Transverse colon (tissue), 4 donors: Measurements from ENCODE around the gene MRPL11. TPM values are rescaled to one million over a fixed set of nuclear protein-coding genes. Genes with fewer than 3 reads are reported as not detected.

Experiments used
- DNase-seq: peaks from one replicate; pipeline ENCODE4 v3.0.0-alpha.2; 2019
- H3K27ac ChIP-seq, 4 donors: fragments of 200-600 bp; sonication (generic); 2 replicates each; pipeline ENCODE4 v1.5.1; 2016 to 2018; ENCODE audit warnings: inconsistent platforms in 4 of 4
- H3K27me3 ChIP-seq: fragments of 200-600 bp; sonication (generic); 2 replicates; pipeline ENCODE4 v1.5.1; 2017; ENCODE audit warnings: inconsistent platforms
- H3K36me3 ChIP-seq, 4 donors: fragments of 200-600 bp; sonication (generic); 2 replicates each; pipeline ENCODE4 v1.5.1; 2017 to 2019; ENCODE audit warnings: inconsistent platforms in 4 of 4
- H3K4me1 ChIP-seq, 4 donors: fragments of 200-600 bp; sonication (generic); 2 replicates each; pipeline ENCODE4 v1.5.1; 2017 to 2020; ENCODE audit warnings: inconsistent platforms in 4 of 4
- H3K4me3 ChIP-seq, 4 donors: fragments of 200-600 bp; sonication (generic); 1 replicate in 1 of 4; 2 replicates in 3 of 4; pipeline versions ENCODE4 v1.5.1 to v1.6.1; 2017 to 2019; ENCODE audit warnings: inconsistent platforms in 4 of 4
- H3K9me3 ChIP-seq, 2 donors: fragments of 200-600 bp; sonication (generic); 2 replicates each; pipeline ENCODE4 v1.5.1; 2017 to 2019; ENCODE audit warnings: inconsistent platforms in 2 of 2
- EP300 ChIP-seq: sonication (generic); formaldehyde crosslinking; IDR thresholded peaks from one replicate; pipeline ENCODE4 v1.6.1; 2017; ENCODE audit warnings: antibody characterized with exemption, low read depth
- POLR2A ChIP-seq: fragments of 450-650 bp; IDR thresholded peaks from one replicate; pipeline ENCODE4 v1.6.1; 2016; ENCODE audit warnings: antibody characterized with exemption, mild to moderate bottlenecking, moderate library complexity
- POLR2AphosphoS5 ChIP-seq, 3 donors: sonication (generic); formaldehyde crosslinking; IDR thresholded peaks; one replicate each; pipeline ENCODE4 v1.6.1; 2016; ENCODE audit warnings: antibody characterized with exemption in 3 of 3
- WGBS, 2 donors: methylation state at CpG; one replicate each; pipeline ENCODE4 v1.1.5; 2018; ENCODE audit warnings: low coverage in 1 of 2; 5-methylcytosine and 5-hydroxymethylcytosine counted together
- in situ Hi-C, 4 donors: fragments of 200-750 bp; cut with MboI; loops; one replicate each; pipeline versions ENCODE4 v1.15.0 to v1.15.1; 2017; ENCODE audit warnings: low sequenced_read_pairs in 3 of 4, low pct_ligation_motif_present in 1 of 4, low pct_unique_long_range_greater_than_20kb in 1 of 4
- intact Hi-C: fragments of 100-400 bp; cut with DNase I; formaldehyde crosslinking; loops from one replicate; pipeline ENCODE4 v1.15.1; 2023; ENCODE audit warnings: low total_unique reads
- total RNA-seq, 4 donors: library from RNA; depleted of rRNA; stranded (reverse); fragments of >200 nt; gene quantifications; one replicate each; pipeline ENCODE4 v1.1.0, GENCODE V29; 2016
- TF ChIP-seq, protein P1 (sequence below), 5 experiments: fragments of 200-600 bp in 3 of 5; fragments of 450-650 bp in 2 of 5; sonication (generic) in 3 of 5; IDR thresholded peaks; 1 replicate in 2 of 5; 2 replicates in 3 of 5; pipeline ENCODE4 v1.5.1; 2016 to 2017; ENCODE audit warnings: antibody characterized with exemption in 5 of 5, inconsistent platforms in 3 of 5, mild to moderate bottlenecking in 2 of 5, moderate library complexity in 1 of 5

The MRPL11 gene
- total RNA-seq, 4 donors from 2014 or later, result 39.6 to 127 (median 43.5) TPM

DNA sequence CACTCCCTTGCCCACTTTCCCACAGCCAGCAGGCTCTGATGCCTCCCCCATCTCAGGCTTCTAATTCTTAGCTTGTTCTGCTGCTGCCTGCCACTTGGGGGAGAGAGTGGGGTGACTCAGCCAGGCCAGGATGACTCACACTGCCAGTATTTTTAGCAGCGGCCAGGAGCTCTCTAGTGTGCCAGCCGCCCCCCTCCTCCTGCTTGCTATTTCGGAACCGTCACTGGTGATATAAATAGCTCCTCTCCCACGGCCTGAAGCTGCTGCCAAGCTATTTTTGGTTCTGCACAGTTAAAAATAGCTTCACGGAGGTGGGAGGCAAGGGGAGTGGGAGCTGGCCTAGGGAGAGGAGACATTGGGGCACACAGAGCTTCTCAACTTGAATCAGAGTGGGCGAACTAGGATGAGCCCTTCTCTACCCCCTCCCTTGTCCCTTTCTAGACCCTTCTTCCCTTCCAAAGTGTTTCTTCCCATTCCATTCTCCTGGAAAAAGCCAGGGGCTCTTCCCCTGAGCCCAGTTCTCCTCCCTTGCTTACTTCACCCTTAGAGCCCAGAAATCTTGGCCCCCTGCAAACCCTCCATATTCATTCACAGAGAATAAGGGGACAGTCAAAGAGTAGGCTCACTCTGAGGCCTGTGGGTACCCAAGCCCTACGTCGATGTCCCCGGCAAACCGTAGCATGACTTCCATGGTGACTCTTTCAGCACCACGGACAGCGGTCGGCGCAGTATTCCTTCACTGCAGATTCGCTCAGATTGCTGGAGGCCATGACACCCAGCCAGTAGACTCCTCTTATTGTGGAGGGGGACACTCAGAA lies 20.3 kb downstream of the MRPL11 start:
- intact Hi-C loops (no loop called here), in situ Hi-C loops (loop anchor here in 1 of 4 donors (25.0 kb wide), 1 partner anchor 419 kb away; the partner anchor contains the start of gene RCE1)
- Histone ChIP-seq H3K4me3 (no peak overlapping the region), H3K4me1 (peaks cover 0 to 35% (median 3%) of the 10 kb centered on the region in 4 donors), H3K9me3 (no peaks in the 10 kb centered on the region), H3K27ac (peak overlapping the region in 3 of 4 donors; percentile 53 to 55 (median 55)), H3K36me3 (no peaks in the 10 kb centered on the region), H3K27me3 (peaks cover 31% of the 10 kb centered on the region)
- DNase-seq, result peak; percentile 56
- TF ChIP-seq POLR2AphosphoS5 (IDR thresholded peaks at IDR 0.05), result peak; percentile 27 to 62 (median 40)
- TF ChIP-seq, protein P1, sequence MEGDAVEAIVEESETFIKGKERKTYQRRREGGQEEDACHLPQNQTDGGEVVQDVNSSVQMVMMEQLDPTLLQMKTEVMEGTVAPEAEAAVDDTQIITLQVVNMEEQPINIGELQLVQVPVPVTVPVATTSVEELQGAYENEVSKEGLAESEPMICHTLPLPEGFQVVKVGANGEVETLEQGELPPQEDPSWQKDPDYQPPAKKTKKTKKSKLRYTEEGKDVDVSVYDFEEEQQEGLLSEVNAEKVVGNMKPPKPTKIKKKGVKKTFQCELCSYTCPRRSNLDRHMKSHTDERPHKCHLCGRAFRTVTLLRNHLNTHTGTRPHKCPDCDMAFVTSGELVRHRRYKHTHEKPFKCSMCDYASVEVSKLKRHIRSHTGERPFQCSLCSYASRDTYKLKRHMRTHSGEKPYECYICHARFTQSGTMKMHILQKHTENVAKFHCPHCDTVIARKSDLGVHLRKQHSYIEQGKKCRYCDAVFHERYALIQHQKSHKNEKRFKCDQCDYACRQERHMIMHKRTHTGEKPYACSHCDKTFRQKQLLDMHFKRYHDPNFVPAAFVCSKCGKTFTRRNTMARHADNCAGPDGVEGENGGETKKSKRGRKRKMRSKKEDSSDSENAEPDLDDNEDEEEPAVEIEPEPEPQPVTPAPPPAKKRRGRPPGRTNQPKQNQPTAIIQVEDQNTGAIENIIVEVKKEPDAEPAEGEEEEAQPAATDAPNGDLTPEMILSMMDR (IDR thresholded peaks at IDR 0.05), result peak in 4 of 5 experiments; percentile 13 to 32 (median 24)
- peak; percentile 41 for TF ChIP-seq EP300
- no peak for TF ChIP-seq POLR2A
- 7 to 13% methylated on average over 7 to 16 of the region's 16 CpGs for WGBS, 2 donors

DNA sequence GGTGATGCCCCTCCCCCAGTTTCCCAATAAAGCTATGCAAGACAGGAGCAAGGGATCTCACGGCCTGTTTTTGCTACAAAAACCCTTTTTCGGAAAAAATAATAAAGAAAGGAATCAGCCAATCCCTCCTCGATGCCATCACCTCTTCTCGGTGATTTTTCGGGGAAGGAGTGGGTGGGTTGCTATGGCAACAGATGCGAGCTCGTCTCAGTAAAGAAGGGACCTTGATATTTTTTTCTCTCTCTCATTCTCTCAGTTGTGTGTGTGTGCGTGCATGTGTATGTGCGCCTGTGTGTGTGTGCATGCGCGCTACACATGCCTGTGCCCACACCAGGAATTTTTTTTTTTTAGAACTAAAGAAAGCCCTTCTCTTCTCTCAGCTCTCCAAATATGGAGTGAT lies 21.6 kb downstream of the MRPL11 start:
- no peaks in the 10 kb centered on the region for H3K9me3 ChIP-seq
- no peak for DNase-seq
- peaks cover 0 to 35% (median 6%) of the 10 kb centered on the region in 4 donors for H3K4me1 ChIP-seq
- H3K36me3 ChIP-seq, result no peaks in the 10 kb centered on the region
- peak overlapping the region in 1 of 4 donors; percentile 17 for H3K27ac ChIP-seq
- TF ChIP-seq, protein P1 (IDR thresholded peaks at IDR 0.05), result no peak
- TF ChIP-seq EP300 (no peak), POLR2A (no peak)
- H3K27me3 ChIP-seq, result peaks cover 31% of the 10 kb centered on the region
- in situ Hi-C loops (loop anchor here in 1 of 4 donors (25.0 kb wide), 1 partner anchor 420 kb away; the partner anchor contains the start of gene RCE1), intact Hi-C loops (no loop called here)
- 33 to 66% methylated on average over 1 to 11 of the region's 11 CpGs for WGBS, 2 donors
- no peak overlapping the region for H3K4me3 ChIP-seq

DNA sequence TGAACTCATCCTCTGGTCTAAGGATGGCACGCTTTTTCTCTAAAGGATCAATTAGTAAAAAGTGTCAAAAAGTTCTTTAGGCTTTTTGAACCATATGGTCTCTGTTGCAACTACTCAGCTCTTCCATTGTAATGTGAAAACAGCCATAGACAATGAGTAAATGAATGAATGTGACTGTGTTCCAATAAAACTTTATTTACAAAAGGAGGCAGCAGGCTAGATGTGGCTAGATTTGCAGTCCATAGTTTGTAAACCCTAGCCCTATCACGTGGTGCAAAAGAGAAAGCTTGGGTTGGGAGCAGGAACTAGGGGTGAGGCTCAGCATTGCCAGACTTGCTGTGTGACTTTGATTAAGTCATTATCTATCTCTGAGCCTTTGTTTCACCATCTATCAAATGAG lies 23.2 kb downstream of the MRPL11 start:
- peaks cover 31% of the 10 kb centered on the region for H3K27me3 ChIP-seq
- in situ Hi-C loops (loop anchor here in 1 of 4 donors (25.0 kb wide), 1 partner anchor 422 kb away; the partner anchor contains the start of gene RCE1), intact Hi-C loops (no loop called here)
- H3K9me3 ChIP-seq, result no peaks in the 10 kb centered on the region
- no peaks in the 10 kb centered on the region for H3K36me3 ChIP-seq
- no peak overlapping the region for H3K27ac ChIP-seq
- TF ChIP-seq POLR2AphosphoS5 (IDR thresholded peaks at IDR 0.05) (no peak), POLR2A (no peak), EP300 (no peak)
- TF ChIP-seq, protein P1 (IDR thresholded peaks at IDR 0.05), result no peak
- no peak overlapping the region for H3K4me3 ChIP-seq
- 43 to 50% methylated on average over 1 to 2 of the region's 2 CpGs for WGBS, 2 donors
- no peak for DNase-seq
- peaks cover 0 to 25% (median 4%) of the 10 kb centered on the region in 4 donors for H3K4me1 ChIP-seq

DNA sequence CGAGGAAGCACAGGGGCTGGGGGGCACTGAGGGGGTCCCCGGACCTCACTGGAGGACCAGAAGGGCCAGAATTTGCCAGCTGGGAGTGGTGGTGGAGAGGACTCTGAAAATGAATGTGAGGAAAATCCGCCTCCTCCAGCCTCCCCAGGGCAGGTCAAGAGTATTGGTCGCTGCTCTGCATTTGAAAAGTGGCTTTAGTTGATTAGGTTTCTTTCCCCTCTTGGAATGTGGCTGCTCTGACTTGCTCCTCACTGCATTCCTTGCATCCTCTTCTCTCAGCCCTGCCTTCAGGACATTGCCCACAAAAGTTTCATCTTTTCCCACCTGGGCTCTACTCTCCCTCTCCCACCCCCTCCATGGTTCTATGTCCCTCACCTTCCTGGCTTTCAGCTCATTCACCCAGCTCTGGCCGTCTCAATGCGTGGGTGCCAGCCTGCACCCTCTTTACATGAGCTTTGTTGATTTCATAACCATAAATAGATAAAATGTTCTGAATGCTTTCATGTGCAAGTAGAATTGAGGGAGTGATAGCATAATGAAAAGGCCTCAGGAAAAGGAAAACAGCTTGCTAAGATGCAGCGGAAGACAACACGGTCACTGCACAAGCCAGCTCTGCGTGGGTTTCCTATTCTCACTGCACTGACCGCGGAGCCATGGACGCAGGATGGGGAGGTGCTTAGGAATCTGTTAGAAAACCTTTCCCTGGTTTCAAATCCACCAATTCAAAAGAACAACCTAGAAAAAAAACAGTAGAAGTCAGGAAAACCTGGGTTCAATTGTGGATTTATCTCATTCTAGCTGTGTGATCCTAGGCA lies 24.3 kb downstream of the MRPL11 start:
- H3K27me3 ChIP-seq, result peaks cover 31% of the 10 kb centered on the region
- TF ChIP-seq POLR2AphosphoS5 (IDR thresholded peaks at IDR 0.05), result no peak
- no peak for TF ChIP-seq POLR2A
- TF ChIP-seq, protein P1 (IDR thresholded peaks at IDR 0.05), result no peak
- TF ChIP-seq EP300, result no peak
- no peak overlapping the region for H3K27ac ChIP-seq
- H3K36me3 ChIP-seq, result no peaks in the 10 kb centered on the region
- no peak overlapping the region for H3K4me3 ChIP-seq
- no peak for DNase-seq
- H3K4me1 ChIP-seq, result peaks cover 0 to 23% (median 5%) of the 10 kb centered on the region in 4 donors
- intact Hi-C loops (no loop called here), in situ Hi-C loops (loop anchor here in 1 of 4 donors (25.0 kb wide), 1 partner anchor 423 kb away; the partner anchor contains the start of gene RCE1)
- WGBS, 2 donors, result 59% methylated on average over 9 to 12 of the region's 12 CpGs
- no peaks in the 10 kb centered on the region for H3K9me3 ChIP-seq
